Activated T-cell treated with anti-CD3 and anti-CD28 coated beads, Interleukin-2, amount 50 U/mL, for 4 hours (primary cell): ENCODE results near the gene GDF7. TPM values are rescaled to one million over a fixed set of nuclear protein-coding genes. Genes with fewer than 3 reads are reported as not detected.
A peak's percentile ranks its signal among the peaks of the same experiment; 100 is the strongest.

Source experiments
- ATAC-seq, 2 donors: fragments of 200-7000 bp; cut with Tn5 transposase; one replicate each; pipeline ENCODE4 v1.10.0; 2021
- DNase-seq: peaks from one replicate; pipeline ENCODE4 v3.0.0-alpha.2; 2020
- H3K27me3 Mint-ChIP-seq: one replicate; pipeline ENCODE4 v1.8.0; 2021; ENCODE audit warnings: low read depth, mixed read lengths
- H3K36me3 Mint-ChIP-seq: one replicate; pipeline ENCODE4 v1.8.0; 2022; ENCODE audit warnings: mixed read lengths; ENCODE audit not compliant: insufficient read depth
- H3K4me1 Mint-ChIP-seq: one replicate; pipeline ENCODE4 v1.8.0; 2021; ENCODE audit warnings: low read depth, mixed read lengths
- H3K4me3 Mint-ChIP-seq: one replicate; pipeline ENCODE4 v1.8.0; 2021; ENCODE audit warnings: mild to moderate bottlenecking, moderate library complexity, mixed read lengths
- H3K9me3 Mint-ChIP-seq: one replicate; pipeline ENCODE4 v1.8.0; 2021; ENCODE audit warnings: mixed read lengths
- total RNA-seq, 3 donors: library from RNA; stranded (reverse); gene quantifications; one replicate each; pipeline ENCODE4 v1.2.1, GENCODE V29; 2021

Gene GDF7
- total RNA-seq, 3 donors from 2014 or later: 0.03 to 0.05 TPM; not detected in 1

GRCh38 chr2:20654535-20654813 lies 12.5 kb upstream of the GDF7 start:
- Mint-ChIP-seq H3K4me3 (no peak overlapping the region), H3K27me3 (peaks cover 14% of the 10 kb centered on the region), H3K9me3 (no peaks in the 10 kb centered on the region), H3K4me1 (peaks cover 16% of the 10 kb centered on the region), H3K36me3 (no peaks in the 10 kb centered on the region)
- DNase-seq (no peak), ATAC-seq (no peak)

GRCh38 chr2:20656561-20656960 lies 10.4 kb upstream of the GDF7 start:
- peaks cover 26% of the 10 kb centered on the region for H3K27me3 Mint-ChIP-seq

GRCh38 chr2:20657522-20658235 lies 9.3 kb upstream of the GDF7 start:
- Mint-ChIP-seq H3K4me1 (no peaks in the 10 kb centered on the region), H3K27me3 (peaks cover 37% of the 10 kb centered on the region), H3K36me3 (no peaks in the 10 kb centered on the region), H3K4me3 (no peak overlapping the region), H3K9me3 (no peaks in the 10 kb centered on the region)
- DNase-seq: no peak
- ATAC-seq: no peak

More at GRCh38 chr2:20656561-20656960, 10.4 kb upstream of the GDF7 start:
- Mint-ChIP-seq H3K4me1 (peaks cover 1% of the 10 kb centered on the region), H3K4me3 (no peak overlapping the region), H3K9me3 (no peaks in the 10 kb centered on the region), H3K36me3 (no peaks in the 10 kb centered on the region)
- no peak for DNase-seq
- no peak for ATAC-seq

DNA sequence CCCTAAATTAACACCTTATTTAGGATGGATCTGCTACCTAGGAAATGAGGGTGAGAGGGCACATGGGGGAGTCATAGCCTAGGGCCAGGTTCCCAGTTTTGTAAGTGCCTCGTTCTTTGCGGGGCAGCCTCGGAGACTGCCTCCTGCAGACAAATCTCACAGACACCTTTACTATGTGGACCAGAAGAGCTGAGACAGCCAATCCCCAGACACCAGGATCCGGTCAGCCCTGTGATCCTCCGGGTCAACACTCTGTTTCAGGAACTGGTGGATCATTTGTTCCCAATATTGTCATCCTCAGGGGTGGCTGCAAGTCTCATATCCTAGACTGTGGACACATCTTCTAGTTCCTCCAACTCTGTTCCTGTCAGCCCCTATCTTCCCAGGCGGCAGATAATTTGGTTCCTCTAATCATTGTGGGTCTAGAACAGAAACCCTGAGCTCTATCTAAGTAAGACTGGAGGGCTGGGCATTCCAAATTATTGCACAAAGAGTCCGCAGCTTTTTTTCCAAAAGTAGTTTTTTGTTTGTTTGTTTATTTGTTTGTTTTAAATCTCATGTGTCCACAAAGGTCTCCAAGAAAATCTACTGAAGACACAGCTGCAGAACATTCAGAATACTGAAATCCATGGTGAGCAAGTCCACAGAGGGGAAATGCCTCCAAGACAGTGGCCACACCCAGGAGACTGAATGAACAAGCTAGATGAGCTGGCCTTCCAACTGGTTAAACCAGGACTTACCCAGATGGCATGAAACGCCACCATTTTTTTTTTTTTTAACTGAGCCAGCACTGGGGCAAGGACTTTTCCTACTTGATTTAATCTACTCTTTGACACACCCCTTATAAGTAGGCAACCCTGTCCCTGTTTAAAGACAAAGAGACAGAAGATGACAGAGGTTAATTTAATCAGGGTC lies 6.2 kb upstream of the GDF7 start:
- Mint-ChIP-seq H3K4me3 (no peak overlapping the region), H3K36me3 (no peaks in the 10 kb centered on the region), H3K4me1 (peaks cover 4% of the 10 kb centered on the region), H3K9me3 (no peaks in the 10 kb centered on the region), H3K27me3 (peaks cover 59% of the 10 kb centered on the region)
- no peak for ATAC-seq
- DNase-seq: no peak

DNA sequence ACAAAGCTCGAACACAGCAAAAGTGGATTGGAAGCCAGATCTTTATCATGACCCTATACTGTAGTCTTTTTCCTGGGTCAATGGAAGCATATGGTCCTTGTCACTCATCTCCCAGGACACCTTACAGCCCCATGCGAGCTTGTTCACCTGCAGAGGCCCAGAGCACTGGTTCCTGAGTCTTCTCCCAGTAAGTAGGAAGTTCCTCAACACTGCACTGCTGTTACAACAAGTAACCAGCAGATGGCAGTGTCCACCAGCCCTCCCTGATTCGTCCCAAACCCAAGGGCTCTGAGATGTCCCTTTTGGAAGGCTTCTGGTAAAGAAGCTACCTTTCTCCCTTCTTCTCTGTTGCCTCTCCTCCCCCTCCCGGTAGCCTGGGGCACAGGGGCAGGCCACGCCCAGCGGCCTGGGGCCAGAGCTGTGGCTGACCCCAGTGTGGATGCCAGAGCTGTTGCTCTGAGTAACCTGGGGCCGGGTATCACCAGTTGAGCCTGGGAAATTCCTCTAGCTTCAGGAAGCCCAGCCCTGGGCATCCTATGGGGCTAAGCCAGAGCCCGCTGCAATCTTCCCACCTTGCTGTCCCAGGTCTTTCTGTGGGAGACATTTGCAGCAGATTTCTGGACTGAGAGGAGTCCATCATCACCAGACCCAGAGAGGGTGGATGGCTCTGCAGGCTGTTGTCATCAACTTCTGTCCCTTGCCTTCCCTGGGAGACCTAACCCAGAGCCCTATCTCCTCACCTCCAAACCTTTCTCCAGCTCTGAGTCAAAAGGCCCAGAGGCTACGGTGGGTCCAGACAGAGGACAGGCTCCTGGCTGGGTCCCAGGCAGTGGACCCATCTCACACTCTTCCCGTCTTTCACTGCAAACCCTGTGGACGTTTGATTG lies 5.3 kb upstream of the GDF7 start:
- Mint-ChIP-seq H3K36me3 (no peaks in the 10 kb centered on the region), H3K9me3 (no peaks in the 10 kb centered on the region), H3K4me3 (no peak overlapping the region), H3K27me3 (peaks cover 66% of the 10 kb centered on the region), H3K4me1 (peaks cover 8% of the 10 kb centered on the region)
- ATAC-seq (peak; percentile 58 to 71), DNase-seq (peak; percentile 57)

DNA sequence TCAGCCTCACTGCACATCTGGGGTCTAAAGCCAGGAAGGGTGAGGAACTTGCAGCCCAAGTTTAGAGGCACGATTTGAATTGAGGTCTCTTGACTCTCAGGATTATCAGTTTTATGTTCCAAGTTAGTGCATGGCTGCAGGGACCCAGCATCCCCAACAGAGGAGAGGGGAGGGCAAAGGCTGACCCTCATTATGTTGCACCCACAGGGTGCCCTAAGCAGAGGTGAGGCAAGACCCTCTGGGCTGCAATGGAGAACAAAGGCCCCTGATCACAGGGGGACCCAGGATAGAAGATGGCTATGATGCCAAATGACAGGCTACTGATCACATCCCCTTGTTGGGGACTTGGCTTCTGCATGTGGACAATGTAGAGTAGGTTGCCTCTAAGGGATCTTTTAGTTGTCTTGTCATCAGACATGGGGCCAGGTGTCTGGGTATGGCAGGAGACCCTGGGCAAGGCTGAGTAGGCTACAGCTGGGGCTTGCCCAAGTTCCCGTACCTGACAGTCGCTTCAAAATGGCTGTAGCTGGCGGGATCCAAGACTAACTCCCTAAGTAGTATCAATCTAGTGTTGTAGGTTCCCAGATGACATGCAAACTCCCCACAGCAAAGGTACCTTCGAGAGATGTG lies 4.5 kb upstream of the GDF7 start:
- DNase-seq (no peak), ATAC-seq (no peak)
- Mint-ChIP-seq H3K27me3 (peaks cover 65% of the 10 kb centered on the region), H3K4me3 (no peak overlapping the region), H3K9me3 (no peaks in the 10 kb centered on the region), H3K36me3 (no peaks in the 10 kb centered on the region), H3K4me1 (peaks cover 8% of the 10 kb centered on the region)

DNA sequence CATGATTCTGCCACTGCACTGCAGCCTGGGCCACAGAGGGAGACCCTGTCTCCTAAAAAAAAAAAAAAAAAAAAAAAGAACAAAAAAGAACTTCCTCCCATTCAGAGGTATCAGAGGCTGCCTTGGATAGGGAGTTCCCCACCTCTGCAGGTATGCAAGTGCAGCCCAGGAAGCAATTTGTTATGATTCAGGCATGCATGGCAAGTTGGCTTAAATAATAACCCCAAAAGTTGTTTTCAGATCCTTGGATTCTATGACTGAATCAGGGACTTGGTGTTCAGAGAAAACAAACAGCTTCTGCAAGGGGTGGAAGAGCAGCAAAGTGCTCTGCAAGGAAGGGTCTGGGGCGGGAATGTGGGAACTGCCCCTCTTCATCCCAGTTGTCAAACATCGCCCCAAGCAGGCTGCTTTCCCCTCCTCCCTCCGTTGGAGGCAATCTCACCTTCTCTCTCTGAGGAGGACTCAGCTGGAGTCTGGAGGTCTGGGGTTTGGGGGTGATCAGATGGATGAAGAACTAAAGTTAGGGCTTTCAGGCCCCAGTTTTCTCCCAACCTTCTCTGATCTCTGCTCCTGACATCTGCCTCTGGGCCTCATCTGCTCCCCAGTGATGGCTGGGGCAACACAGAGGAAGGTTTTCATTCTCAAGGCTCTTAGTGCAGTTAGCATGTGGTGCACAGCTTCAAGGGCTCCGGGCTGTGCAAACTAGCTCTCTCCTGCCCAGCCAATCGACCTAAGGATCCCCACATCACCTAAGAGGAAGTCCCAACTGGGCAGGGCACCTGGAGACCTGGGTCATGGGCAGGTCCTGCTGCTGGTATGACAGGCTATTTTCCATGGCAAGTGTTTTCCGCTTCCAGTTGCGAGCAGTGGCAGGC lies 3.5 kb upstream of the GDF7 start:
- peaks cover 11% of the 10 kb centered on the region for H3K4me1 Mint-ChIP-seq

DNA sequence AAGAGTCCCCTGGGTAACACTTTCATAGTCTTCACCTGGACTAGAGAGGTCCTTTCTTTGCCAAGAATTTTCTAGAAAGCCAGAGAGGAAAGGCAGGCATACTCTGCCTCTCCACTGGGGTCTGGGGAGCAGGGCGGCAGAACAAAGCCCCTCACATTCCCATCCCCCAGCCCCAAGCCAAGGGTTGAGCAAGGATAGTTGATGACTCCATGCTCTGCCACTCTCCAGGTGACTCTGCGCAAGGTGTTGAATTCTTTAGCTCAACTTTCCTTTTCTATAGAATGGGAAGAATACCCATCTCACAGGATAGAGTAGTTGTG lies 2.9 kb upstream of the GDF7 start:
- Mint-ChIP-seq H3K4me3 (no peak overlapping the region), H3K4me1 (peaks cover 11% of the 10 kb centered on the region), H3K27me3 (peaks cover 75% of the 10 kb centered on the region), H3K36me3 (no peaks in the 10 kb centered on the region), H3K9me3 (no peaks in the 10 kb centered on the region)
- DNase-seq: no peak
- ATAC-seq: no peak

More for the DNA sequence above, 3.5 kb upstream of the GDF7 start:
- Mint-ChIP-seq H3K27me3 (peaks cover 75% of the 10 kb centered on the region), H3K9me3 (no peaks in the 10 kb centered on the region), H3K4me3 (no peak overlapping the region), H3K36me3 (no peaks in the 10 kb centered on the region)
- ATAC-seq (no peak), DNase-seq (no peak)

GRCh38 chr2:20664431-20665242 lies 2.3 kb upstream of the GDF7 start:
- ATAC-seq (no peak), DNase-seq (no peak)
- Mint-ChIP-seq H3K9me3 (no peaks in the 10 kb centered on the region), H3K4me3 (no peak overlapping the region), H3K4me1 (peaks cover 13% of the 10 kb centered on the region), H3K27me3 (peaks cover 75% of the 10 kb centered on the region), H3K36me3 (no peaks in the 10 kb centered on the region)

GRCh38 chr2:20665243-20666004 lies 1.5 kb upstream of the GDF7 start:
- Mint-ChIP-seq H3K27me3 (peaks cover 72% of the 10 kb centered on the region), H3K9me3 (no peaks in the 10 kb centered on the region), H3K36me3 (no peaks in the 10 kb centered on the region), H3K4me3 (peak overlapping the region; percentile 75), H3K4me1 (peaks cover 15% of the 10 kb centered on the region)
- DNase-seq (no peak), ATAC-seq (no peak)

GRCh38 chr2:20666005-20666303 lies 990 bp upstream of the GDF7 start:
- Mint-ChIP-seq H3K36me3 (no peaks in the 10 kb centered on the region), H3K4me3 (peak overlapping the region; percentile 75), H3K4me1 (peaks cover 15% of the 10 kb centered on the region), H3K27me3 (peaks cover 68% of the 10 kb centered on the region), H3K9me3 (no peaks in the 10 kb centered on the region)
- no peak for DNase-seq
- ATAC-seq: peak; percentile 6 to 30

DNA sequence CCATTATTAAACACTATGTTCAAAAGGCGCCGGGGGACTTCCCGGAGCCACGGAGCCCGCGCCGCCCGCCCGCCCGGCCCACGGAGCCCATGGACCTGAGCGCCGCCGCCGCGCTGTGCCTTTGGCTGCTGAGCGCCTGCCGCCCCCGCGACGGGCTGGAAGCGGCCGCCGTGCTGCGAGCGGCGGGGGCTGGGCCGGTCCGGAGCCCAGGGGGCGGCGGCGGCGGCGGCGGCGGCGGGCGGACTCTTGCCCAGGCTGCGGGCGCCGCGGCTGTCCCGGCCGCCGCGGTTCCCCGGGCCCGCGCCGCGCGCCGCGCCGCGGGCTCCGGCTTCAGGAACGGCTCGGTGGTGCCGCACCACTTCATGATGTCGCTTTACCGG lies 197 bp downstream of the GDF7 start:
- peaks cover 15% of the 10 kb centered on the region for H3K4me1 Mint-ChIP-seq
- H3K27me3 Mint-ChIP-seq: peaks cover 72% of the 10 kb centered on the region
- ATAC-seq (peak; percentile 16 to 36), DNase-seq (no peak)
- no peaks in the 10 kb centered on the region for H3K36me3 Mint-ChIP-seq
- H3K4me3 Mint-ChIP-seq: no peak overlapping the region
- H3K9me3 Mint-ChIP-seq: no peaks in the 10 kb centered on the region
